Smooth muscle cell (in vitro differentiated cells): ENCODE results near the gene FAM240A. TPM values are rescaled to one million over a fixed set of nuclear protein-coding genes. Genes with fewer than 3 reads are reported as not detected.

Source experiments
- DNase-seq: peaks from one replicate; lab custom pipeline; 2025; ENCODE audit not compliant: unreplicated experiment; lab: John Stamatoyannopoulos, UW
- H2AFZ ChIP-seq: fragments of 200-600 bp; sonication (generic); 2 replicates; pipeline ENCODE4 v1.6.0; 2016; ENCODE audit warnings: antibody characterized with exemption, low read depth, mild to moderate bottlenecking
- H3F3A ChIP-seq: fragments of 200-600 bp; sonication (generic); 2 replicates; pipeline ENCODE4 v1.6.0; 2017; ENCODE audit warnings: antibody characterized with exemption, low read depth
- H3K27ac ChIP-seq: fragments of 200-600 bp; sonication (generic); 2 replicates; pipeline ENCODE4 v1.5.1; 2016; ENCODE audit warnings: low read depth, mild to moderate bottlenecking
- H3K27me3 ChIP-seq: fragments of 200-600 bp; sonication (generic); 2 replicates; pipeline ENCODE4 v1.6.1; 2016; ENCODE audit warnings: low read depth, mild to moderate bottlenecking
- H3K36me3 ChIP-seq: fragments of 200-600 bp; sonication (generic); 2 replicates; pipeline ENCODE4 v1.5.1; 2016; ENCODE audit warnings: low read depth
- H3K4me1 ChIP-seq: fragments of 200-600 bp; sonication (generic); 2 replicates; pipeline ENCODE4 v1.5.1; 2016; ENCODE audit warnings: low read depth
- H3K4me2 ChIP-seq: fragments of 200-600 bp; sonication (generic); 2 replicates; pipeline ENCODE4 v1.6.0; 2016; ENCODE audit warnings: mild to moderate bottlenecking
- H3K4me3 ChIP-seq: fragments of 200-600 bp; sonication (generic); 2 replicates; pipeline ENCODE4 v1.5.1; 2016; ENCODE audit warnings: mild to moderate bottlenecking
- H3K79me2 ChIP-seq: fragments of 200-600 bp; sonication (generic); 2 replicates; pipeline ENCODE4 v1.6.0; 2016; ENCODE audit warnings: low read depth, mild to moderate bottlenecking
- H3K9ac ChIP-seq: fragments of 200-600 bp; sonication (generic); 2 replicates; pipeline ENCODE4 v1.6.0; 2016; ENCODE audit warnings: low read depth
- H3K9me3 ChIP-seq: fragments of 200-600 bp; sonication (generic); replicated peaks from 2 replicates; pipeline ENCODE4 v1.5.1; 2016; ENCODE audit warnings: low read depth
- H4K20me1 ChIP-seq: fragments of 200-600 bp; sonication (generic); 2 replicates; pipeline ENCODE4 v1.6.0; 2016; ENCODE audit warnings: low read depth
- WGBS: methylation state at CpG from one replicate; pipeline ENCODE4 v1.1.7; 2016; ENCODE audit warnings: low lambda C conversion rate; 5-methylcytosine and 5-hydroxymethylcytosine counted together
- polyA plus RNA-seq: library from polyadenylated mRNA; unstranded; fragments of >200 nt; fragmentation: Nextera tagmentation; extraction: Ambion mirVana; gene quantifications from 2 replicates; pipeline ENCODE4 v1.2.1, GENCODE V29; 2016
- total RNA-seq: library from RNA; depleted of rRNA; stranded (reverse); fragments of >200 nt; gene quantifications from 2 replicates; pipeline ENCODE4 v1.2.3, GENCODE V29; 2014
- TF ChIP-seq, protein P1 (sequence below): fragments of 200-600 bp; sonication (generic); IDR thresholded peaks from 2 replicates; pipeline ENCODE4 v1.5.1; 2017; ENCODE audit warnings: borderline replicate concordance, mild to moderate bottlenecking, antibody characterized with exemption; ENCODE audit not compliant: insufficient read depth, poor library complexity, severe bottlenecking

Gene FAM240A
- total and polyA plus RNA-seq, 2 experiments from 2014 or later: not detected

DNA sequence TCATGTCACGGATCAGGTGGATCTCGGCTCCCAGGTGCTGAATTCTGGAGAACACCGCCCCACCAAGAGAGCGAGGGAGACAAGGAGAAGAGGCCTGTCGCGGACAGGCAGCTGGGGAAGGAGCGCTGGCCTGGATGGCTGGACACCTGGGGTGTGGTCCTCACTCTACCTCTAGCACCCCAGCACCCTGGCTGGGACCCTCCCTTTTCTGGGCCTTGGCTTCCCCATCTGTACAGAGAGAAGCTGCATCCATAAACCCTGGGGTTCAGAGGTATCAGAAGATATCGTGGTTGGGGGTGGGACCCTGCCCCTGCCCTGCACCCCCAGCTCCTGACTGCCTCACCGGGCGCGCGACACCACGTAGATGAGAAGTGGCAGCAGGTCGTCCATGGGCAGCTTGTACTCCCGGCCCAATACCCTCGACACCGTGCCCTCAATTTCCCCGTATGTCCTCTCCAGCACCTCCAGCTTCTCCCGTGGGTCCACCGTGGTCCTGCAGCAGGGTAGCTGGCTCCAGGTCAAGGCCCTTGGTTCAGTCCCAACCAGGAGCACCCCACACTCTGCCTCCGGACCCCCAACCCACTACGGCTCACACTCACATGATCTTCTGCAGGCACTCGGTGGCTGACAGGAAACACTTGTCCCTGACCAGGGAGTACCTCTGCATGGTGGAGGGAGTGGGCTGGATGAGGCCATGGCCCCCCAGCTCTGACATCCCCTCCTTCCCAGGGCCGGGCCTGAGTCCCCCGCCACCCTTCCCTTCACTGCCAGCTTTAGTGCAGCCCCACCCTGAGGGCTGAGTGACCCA lies 59.4 kb downstream of the FAM240A start:
- H3K9ac ChIP-seq: no peak overlapping the region
- H4K20me1 ChIP-seq: no peaks in the 10 kb centered on the region
- H2AFZ ChIP-seq: no peak overlapping the region
- 92% methylated on average over 21 of the region's 25 CpGs for WGBS
- H3K79me2 ChIP-seq: no peaks in the 10 kb centered on the region
- no peaks in the 10 kb centered on the region for H3K9me3 ChIP-seq
- H3F3A ChIP-seq: no peaks in the 10 kb centered on the region
- H3K4me1 ChIP-seq: no peaks in the 10 kb centered on the region
- TF ChIP-seq, protein P1, sequence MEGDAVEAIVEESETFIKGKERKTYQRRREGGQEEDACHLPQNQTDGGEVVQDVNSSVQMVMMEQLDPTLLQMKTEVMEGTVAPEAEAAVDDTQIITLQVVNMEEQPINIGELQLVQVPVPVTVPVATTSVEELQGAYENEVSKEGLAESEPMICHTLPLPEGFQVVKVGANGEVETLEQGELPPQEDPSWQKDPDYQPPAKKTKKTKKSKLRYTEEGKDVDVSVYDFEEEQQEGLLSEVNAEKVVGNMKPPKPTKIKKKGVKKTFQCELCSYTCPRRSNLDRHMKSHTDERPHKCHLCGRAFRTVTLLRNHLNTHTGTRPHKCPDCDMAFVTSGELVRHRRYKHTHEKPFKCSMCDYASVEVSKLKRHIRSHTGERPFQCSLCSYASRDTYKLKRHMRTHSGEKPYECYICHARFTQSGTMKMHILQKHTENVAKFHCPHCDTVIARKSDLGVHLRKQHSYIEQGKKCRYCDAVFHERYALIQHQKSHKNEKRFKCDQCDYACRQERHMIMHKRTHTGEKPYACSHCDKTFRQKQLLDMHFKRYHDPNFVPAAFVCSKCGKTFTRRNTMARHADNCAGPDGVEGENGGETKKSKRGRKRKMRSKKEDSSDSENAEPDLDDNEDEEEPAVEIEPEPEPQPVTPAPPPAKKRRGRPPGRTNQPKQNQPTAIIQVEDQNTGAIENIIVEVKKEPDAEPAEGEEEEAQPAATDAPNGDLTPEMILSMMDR: no peak
- no peak overlapping the region for H3K4me2 ChIP-seq
- no peaks in the 10 kb centered on the region for H3K36me3 ChIP-seq
- H3K27ac ChIP-seq: no peak overlapping the region
- no peaks in the 10 kb centered on the region for H3K27me3 ChIP-seq
- H3K4me3 ChIP-seq: no peak overlapping the region
- DNase-seq: no peak

DNA sequence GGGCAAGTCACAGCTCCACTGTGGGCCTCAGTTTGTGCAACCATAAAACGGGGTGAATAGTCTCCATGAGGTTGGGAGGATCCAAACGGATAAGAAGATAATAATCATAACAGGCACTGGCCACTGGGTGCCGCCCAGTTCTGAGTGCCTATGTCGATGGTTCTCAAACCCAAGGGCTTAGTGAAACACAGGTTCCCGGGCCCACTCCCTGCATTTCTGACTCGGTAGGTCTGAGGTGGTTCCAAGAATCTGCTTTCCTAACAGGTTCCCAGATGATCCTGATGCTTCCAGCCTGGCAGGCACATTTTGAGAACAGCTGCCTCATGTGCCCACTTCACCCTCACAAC lies 60.0 kb downstream of the FAM240A start:
- WGBS: 95% methylated on average over 6 of the region's 6 CpGs
- DNase-seq: no peak
- Histone ChIP-seq H4K20me1 (no peaks in the 10 kb centered on the region), H3K9me3 (no peaks in the 10 kb centered on the region), H3K27ac (no peak overlapping the region), H3K4me1 (no peaks in the 10 kb centered on the region), H3F3A (no peaks in the 10 kb centered on the region), H3K79me2 (no peaks in the 10 kb centered on the region), H3K9ac (no peak overlapping the region), H3K27me3 (no peaks in the 10 kb centered on the region), H3K4me3 (no peak overlapping the region), H3K36me3 (no peaks in the 10 kb centered on the region), H2AFZ (no peak overlapping the region), H3K4me2 (no peak overlapping the region)
- TF ChIP-seq, protein P1: no peak

DNA sequence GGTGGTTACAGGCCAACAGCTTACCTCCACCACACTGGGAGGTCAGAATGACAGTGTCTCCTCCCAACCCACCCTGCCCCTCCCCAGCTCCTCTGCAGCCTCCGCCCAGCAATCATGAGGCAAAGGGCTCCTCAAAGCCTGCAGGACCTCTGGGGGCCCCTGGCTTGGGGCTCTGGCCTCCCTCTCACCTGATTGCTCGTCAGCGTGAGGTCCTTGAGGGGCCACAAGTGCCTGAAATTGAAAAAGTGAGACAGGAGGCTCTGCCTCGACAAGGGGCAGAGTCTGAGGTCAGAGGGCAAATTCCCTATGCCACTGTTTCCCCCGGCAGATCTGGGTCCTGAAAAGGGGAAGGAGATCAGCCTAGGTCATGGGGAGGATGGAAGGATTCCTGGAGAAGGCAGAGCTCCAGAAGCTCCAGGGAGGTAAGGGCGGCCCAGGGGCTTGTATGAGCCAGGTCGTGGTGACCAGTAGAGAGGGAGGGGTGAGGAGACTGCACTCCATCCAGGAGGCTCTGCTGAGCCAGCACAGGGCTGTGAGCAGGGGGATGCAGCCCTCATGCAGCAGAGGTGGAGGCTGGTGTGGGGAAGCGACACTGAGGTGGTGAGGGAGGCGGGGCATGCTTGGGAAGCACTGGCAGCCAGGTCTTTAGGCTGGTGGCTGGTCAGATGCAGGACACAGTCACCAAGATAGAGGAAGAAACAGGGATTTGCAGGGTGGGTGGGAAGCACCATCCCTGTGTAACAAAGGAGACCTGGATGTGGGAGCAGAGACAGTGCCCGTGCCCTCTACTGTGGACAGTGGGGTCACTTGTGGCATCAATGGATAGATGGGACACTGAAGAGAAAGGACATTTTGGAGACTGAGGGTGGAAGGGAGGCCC lies 61.1 kb downstream of the FAM240A start:
- TF ChIP-seq, protein P1: no peak
- Histone ChIP-seq H2AFZ (no peak overlapping the region), H3K27ac (no peak overlapping the region), H3K9ac (no peak overlapping the region), H3K4me1 (no peaks in the 10 kb centered on the region), H3K9me3 (no peaks in the 10 kb centered on the region), H3F3A (no peaks in the 10 kb centered on the region), H3K36me3 (no peaks in the 10 kb centered on the region), H4K20me1 (no peaks in the 10 kb centered on the region), H3K4me2 (no peak overlapping the region), H3K27me3 (no peaks in the 10 kb centered on the region), H3K79me2 (no peaks in the 10 kb centered on the region), H3K4me3 (no peak overlapping the region)
- DNase-seq: no peak
- WGBS: 86% methylated on average over 10 of the region's 10 CpGs
